ENCODE data around the gene AP5S1. TPM values are rescaled to one million over a fixed set of nuclear protein-coding genes. Genes with fewer than 3 reads are reported as not detected.

Gene AP5S1
- total RNA-seq, 1 donor from 2014 or later: 6.1 TPM

DNA sequence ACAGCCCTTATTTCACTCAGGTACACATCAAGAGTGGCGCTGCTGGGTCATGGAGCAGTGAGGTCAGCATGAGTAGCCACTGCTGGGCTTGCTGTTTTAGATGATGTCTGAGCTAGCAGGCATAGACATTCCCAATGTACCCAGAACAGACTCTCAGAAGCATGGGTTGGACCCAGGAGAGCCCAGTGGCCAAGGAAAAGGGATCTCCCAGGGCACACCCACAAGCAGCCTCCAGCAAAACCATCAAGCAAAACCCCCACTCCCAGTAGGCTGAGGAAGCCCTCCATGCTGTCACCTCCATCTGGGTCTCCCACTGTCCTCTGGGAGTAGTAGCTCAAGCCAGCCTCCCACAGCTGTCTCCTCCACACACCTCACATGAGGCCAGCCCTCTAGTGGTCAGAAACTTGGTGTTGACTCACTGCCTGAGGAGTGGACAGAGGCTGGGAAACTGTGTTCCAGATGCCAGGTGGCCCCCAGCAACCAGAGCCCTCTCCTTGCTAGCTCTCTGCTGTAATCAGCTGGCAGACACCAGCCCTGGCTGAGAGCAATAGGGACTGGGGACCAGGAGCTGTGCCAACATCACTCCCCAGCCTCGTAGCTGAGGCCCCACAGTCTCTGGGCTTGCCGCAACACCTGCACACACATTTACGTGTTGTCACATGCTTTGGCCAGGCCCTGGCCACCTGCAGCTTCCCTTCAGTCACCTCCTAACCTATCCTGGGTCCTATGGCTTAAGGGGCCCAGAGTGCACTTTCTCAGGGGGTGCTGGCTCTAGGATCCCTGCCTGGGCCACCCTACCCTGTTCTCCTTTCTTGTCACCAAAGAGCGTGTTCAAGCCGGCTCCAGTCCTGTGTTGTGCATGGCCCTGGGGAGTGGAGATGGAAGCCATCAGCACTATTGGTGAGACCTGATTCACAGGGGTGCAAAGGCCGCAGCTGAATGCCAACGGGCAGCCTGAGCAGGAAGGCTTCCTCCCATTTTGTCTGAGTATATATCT lies 1.9 kb upstream of the AP5S1 start:
- Histone ChIP-seq H3K9me3 (no peaks in the 10 kb centered on the region), H3K4me3 (no peak overlapping the region), H3K4me1 (peaks cover 34% of the 10 kb centered on the region), H3K27ac (peak overlapping the region; percentile 97), H3K36me3 (peaks cover 0 to 10% of the 10 kb centered on the region in 2 donors), H3K27me3 (no peaks in the 10 kb centered on the region)
- peak in 1 of 2 donors; percentile 89 for DNase-seq (ENCODE audit: extremely low spot score in 2 of 2)
- TF ChIP-seq, protein P1, sequence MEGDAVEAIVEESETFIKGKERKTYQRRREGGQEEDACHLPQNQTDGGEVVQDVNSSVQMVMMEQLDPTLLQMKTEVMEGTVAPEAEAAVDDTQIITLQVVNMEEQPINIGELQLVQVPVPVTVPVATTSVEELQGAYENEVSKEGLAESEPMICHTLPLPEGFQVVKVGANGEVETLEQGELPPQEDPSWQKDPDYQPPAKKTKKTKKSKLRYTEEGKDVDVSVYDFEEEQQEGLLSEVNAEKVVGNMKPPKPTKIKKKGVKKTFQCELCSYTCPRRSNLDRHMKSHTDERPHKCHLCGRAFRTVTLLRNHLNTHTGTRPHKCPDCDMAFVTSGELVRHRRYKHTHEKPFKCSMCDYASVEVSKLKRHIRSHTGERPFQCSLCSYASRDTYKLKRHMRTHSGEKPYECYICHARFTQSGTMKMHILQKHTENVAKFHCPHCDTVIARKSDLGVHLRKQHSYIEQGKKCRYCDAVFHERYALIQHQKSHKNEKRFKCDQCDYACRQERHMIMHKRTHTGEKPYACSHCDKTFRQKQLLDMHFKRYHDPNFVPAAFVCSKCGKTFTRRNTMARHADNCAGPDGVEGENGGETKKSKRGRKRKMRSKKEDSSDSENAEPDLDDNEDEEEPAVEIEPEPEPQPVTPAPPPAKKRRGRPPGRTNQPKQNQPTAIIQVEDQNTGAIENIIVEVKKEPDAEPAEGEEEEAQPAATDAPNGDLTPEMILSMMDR (IDR thresholded peaks at IDR 0.05): peak; percentile 22 to 47 (median 42)
- TF ChIP-seq POLR2AphosphoS5 (IDR thresholded peaks at IDR 0.05; ENCODE audit: insufficient read depth in 1 of 2, low read depth in 1 of 2) (peak in 1 of 2 donors; percentile 17), POLR2A (IDR thresholded peaks at IDR 0.05) (no peak)
- intact Hi-C loops (cut with DNase I): loop anchor here (2.0 kb wide), 1 partner anchor 32 kb away; the partner anchor contains the start of gene CENPB

DNA sequence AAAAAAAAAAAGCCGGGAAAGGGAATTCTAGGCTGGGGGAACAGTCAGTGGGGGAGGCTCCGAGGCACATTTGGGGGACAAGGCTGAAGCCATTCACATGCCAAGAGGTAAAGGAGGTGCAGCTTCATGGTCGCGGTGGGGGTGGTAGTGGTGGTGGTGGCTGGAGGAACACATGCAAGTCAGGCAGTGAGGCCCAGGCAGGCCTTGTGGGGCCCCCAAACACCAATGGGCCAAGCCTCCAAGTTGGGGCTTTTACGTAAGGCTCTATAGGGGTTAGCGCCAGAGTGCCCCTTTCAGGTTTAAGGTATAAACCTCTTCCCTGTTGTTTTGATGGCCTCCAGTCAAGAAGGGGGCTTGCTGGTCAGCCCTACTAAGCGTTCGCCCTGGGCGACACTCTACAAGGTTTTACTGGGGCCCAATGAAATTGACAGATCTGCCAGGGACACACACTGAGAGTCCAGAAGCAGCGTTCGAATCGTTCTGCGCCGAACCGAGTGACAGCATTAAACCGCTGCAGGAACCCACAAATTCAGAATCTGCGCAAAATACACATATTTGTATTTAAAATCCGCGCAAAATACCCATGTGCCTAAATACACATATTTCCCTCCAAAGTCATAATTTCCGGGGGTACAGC lies 818 bp upstream of the AP5S1 start:
- Histone ChIP-seq H3K9me3 (no peaks in the 10 kb centered on the region), H3K4me3 (peak overlapping the region; percentile 54 to 87), H3K4me1 (peaks cover 33% of the 10 kb centered on the region), H3K27me3 (no peaks in the 10 kb centered on the region), H3K27ac (peak overlapping the region; percentile 97), H3K36me3 (peaks cover 0 to 20% of the 10 kb centered on the region in 2 donors)
- intact Hi-C loops (cut with DNase I): loop anchor here (2.0 kb wide), 1 partner anchor 33 kb away; the partner anchor contains the start of gene CENPB
- no peak for TF ChIP-seq POLR2AphosphoS5 (IDR thresholded peaks at IDR 0.05; ENCODE audit: insufficient read depth in 1 of 2, low read depth in 1 of 2)
- TF ChIP-seq, protein P1 (IDR thresholded peaks at IDR 0.05): no peak
- no peak for TF ChIP-seq POLR2A (IDR thresholded peaks at IDR 0.05)
- DNase-seq (ENCODE audit: extremely low spot score in 2 of 2): peak in 1 of 2 donors; percentile 88

DNA sequence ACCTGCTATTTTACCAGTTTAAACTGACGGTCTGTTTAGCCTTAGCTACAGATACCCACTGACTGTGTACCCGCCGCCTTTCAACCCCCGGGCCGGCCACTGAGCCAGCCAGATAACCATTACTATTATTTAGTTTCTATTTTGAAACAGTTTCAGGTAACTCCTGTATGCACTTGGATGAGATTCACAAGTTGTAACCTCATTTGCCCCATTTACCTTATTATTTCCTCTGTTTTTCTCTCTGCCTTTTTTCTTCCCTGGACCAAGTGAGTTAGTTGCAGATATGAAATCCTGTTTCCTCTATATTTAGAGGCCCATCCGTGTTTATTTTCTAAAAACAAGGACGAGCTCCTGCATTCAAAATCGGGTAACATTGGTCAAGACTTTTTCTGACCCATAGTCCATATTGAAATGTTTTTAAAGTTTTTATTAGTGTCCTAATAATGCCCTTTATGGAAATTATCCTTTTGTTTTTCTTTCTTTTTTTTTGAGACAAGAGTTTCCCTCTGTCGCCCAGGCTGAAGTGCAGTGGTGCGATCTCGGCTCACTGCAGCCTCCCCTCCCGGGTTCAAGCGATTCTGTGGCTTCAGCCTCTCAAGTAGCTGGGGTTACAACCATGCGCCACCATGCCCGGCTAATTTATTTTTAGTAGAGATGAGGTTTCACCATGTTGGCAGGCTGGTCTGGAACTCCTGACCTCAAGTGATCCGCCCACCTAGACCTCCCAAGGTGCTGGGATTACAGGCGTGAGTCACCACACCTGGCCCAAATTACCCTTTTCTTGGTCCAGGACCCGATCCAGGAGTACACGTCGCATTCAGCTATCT lies 767 bp downstream of the AP5S1 start:
- Histone ChIP-seq H3K4me1 (peaks cover 33% of the 10 kb centered on the region), H3K27ac (peak overlapping the region; percentile 97), H3K27me3 (no peaks in the 10 kb centered on the region), H3K4me3 (peak overlapping the region; percentile 54 to 87), H3K36me3 (peaks cover 0 to 21% of the 10 kb centered on the region in 2 donors), H3K9me3 (no peaks in the 10 kb centered on the region)
- intact Hi-C loops (cut with DNase I): no loop called here
- TF ChIP-seq POLR2A (IDR thresholded peaks at IDR 0.05) (no peak), POLR2AphosphoS5 (IDR thresholded peaks at IDR 0.05; ENCODE audit: insufficient read depth in 1 of 2, low read depth in 1 of 2) (peak in 1 of 2 donors; percentile 1)
- peak in 1 of 2 donors; percentile 88 for DNase-seq (ENCODE audit: extremely low spot score in 2 of 2)

DNA sequence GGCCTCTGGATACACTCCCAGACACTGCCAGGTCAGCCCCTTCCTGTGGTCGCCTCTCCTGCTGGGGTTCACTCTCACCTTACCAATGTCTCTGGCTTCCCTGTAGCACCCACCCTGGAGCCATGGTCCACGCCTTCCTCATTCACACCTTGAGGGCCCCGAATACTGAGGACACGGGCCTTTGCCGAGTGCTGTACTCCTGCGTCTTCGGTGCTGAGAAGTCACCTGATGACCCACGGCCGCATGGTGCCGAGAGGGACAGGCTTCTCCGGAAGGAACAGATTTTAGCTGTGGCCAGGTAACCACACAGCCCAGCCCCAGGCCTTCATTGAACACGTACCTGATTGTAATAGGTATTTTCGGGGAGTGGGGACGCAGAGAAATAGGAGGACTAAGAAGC lies 1.6 kb downstream of the AP5S1 start:
- Histone ChIP-seq H3K4me3 (no peak overlapping the region), H3K36me3 (peaks cover 0 to 21% of the 10 kb centered on the region in 2 donors), H3K27ac (no peak overlapping the region), H3K9me3 (no peaks in the 10 kb centered on the region), H3K27me3 (no peaks in the 10 kb centered on the region), H3K4me1 (peaks cover 33% of the 10 kb centered on the region)
- intact Hi-C loops (cut with DNase I): no loop called here
- peak in 1 of 2 donors; percentile 84 for DNase-seq (ENCODE audit: extremely low spot score in 2 of 2)
- TF ChIP-seq, protein P1 (IDR thresholded peaks at IDR 0.05): no peak
- TF ChIP-seq POLR2A (IDR thresholded peaks at IDR 0.05): no peak
- TF ChIP-seq POLR2AphosphoS5 (IDR thresholded peaks at IDR 0.05; ENCODE audit: insufficient read depth in 1 of 2, low read depth in 1 of 2): no peak

Measured in vagina (tissue), 2 donors.